ENCODE measurements around the gene FBXO27. TPM values are rescaled to one million over a fixed set of nuclear protein-coding genes. Genes with fewer than 3 reads are reported as not detected.

FBXO27 gene
- total and polyA plus RNA-seq, 2 experiments from 2014 or later: 6.2 to 13.7 TPM

- TF ChIP-seq REST (IDR thresholded peaks at IDR 0.05; ENCODE audit: unreplicated experiment) (no peak), ZNF114 (CRISPR knock-in tag; IDR thresholded peaks at IDR 0.05) (no peak), ETS1 (IDR thresholded peaks at IDR 0.05) (no peak)
These were observed 25.3 kb downstream of the FBXO27 start (continued) for GRCh38 chr19:39007096-39007495.

GRCh38 chr19:39004403-39004802 is 27.9 kb downstream of the FBXO27 start:
- Histone ChIP-seq H3K4me2 (no peak overlapping the region), H3K27ac (ENCODE audit: low read depth) (no peak overlapping the region), H3K36me3 (ENCODE audit: insufficient read depth) (no peaks in the 10 kb centered on the region), H3K79me2 (replicated peaks; ENCODE audit: insufficient read depth) (no peaks in the 10 kb centered on the region), H3K9me2 (ENCODE audit: insufficient read depth) (no peaks in the 10 kb centered on the region), H3K4me3 (no peak overlapping the region), H4K20me1 (replicated peaks; ENCODE audit: insufficient read depth) (no peaks in the 10 kb centered on the region), H3K27me3 (ENCODE audit: insufficient read depth) (no peaks in the 10 kb centered on the region), H3K4me1 (ENCODE audit: insufficient read depth) (no peaks in the 10 kb centered on the region), H2AFZ (no peak overlapping the region), H3F3A (replicated peaks; ENCODE audit: low read depth) (no peaks in the 10 kb centered on the region)
- no peaks in the 10 kb centered on the region for H3K27me3 Mint-ChIP-seq (ENCODE audit: insufficient read depth, low read depth, poor library complexity)
- TF ChIP-seq ZNF114 (CRISPR knock-in tag; IDR thresholded peaks at IDR 0.05) (no peak), EZH2 (IDR thresholded peaks at IDR 0.05; ENCODE audit: low read depth, unreplicated experiment) (no peak), CREB1 (CRISPR knock-in tag; IDR thresholded peaks at IDR 0.05; ENCODE audit: low read depth) (no peak), STAT1 (IDR thresholded peaks at IDR 0.05; ENCODE audit: unreplicated experiment) (no peak), ETS1 (IDR thresholded peaks at IDR 0.05) (no peak), EZH2phosphoT487 (IDR thresholded peaks at IDR 0.05; ENCODE audit: unreplicated experiment) (no peak)
- no peak overlapping the region for H3K4me3 Mint-ChIP-seq
- no peak for ATAC-seq
- no peak for DNase-seq (ENCODE audit: low spot score)
- no peaks in the 10 kb centered on the region for H3K36me3 Mint-ChIP-seq (ENCODE audit: low read depth)
- H3K9me3 Mint-ChIP-seq: no peaks in the 10 kb centered on the region
- no peak overlapping the region for H3K27ac Mint-ChIP-seq
- H3K4me1 Mint-ChIP-seq: peaks cover 2% of the 10 kb centered on the region; the same call in 2 of the 3 replicates

GRCh38 chr19:39003796-39004195 is 28.6 kb downstream of the FBXO27 start:
- no peak overlapping the region for H3K27ac Mint-ChIP-seq
- no peaks in the 10 kb centered on the region for H3K9me3 Mint-ChIP-seq
- no peaks in the 10 kb centered on the region for H3K27me3 Mint-ChIP-seq (ENCODE audit: insufficient read depth, low read depth, poor library complexity)
- Histone ChIP-seq H3K4me2 (no peak overlapping the region), H3K36me3 (ENCODE audit: insufficient read depth) (no peaks in the 10 kb centered on the region), H3K9me2 (ENCODE audit: insufficient read depth) (no peaks in the 10 kb centered on the region), H3K4me1 (ENCODE audit: insufficient read depth) (no peaks in the 10 kb centered on the region), H2AFZ (no peak overlapping the region), H3K27ac (ENCODE audit: low read depth) (no peak overlapping the region), H3K27me3 (ENCODE audit: insufficient read depth) (no peaks in the 10 kb centered on the region), H4K20me1 (replicated peaks; ENCODE audit: insufficient read depth) (no peaks in the 10 kb centered on the region), H3K79me2 (replicated peaks; ENCODE audit: insufficient read depth) (no peaks in the 10 kb centered on the region), H3F3A (replicated peaks; ENCODE audit: low read depth) (no peaks in the 10 kb centered on the region), H3K4me3 (no peak overlapping the region)
- H3K36me3 Mint-ChIP-seq (ENCODE audit: low read depth): no peaks in the 10 kb centered on the region
- DNase-seq (ENCODE audit: low spot score) (no peak), ATAC-seq (no peak)
- H3K4me1 Mint-ChIP-seq: peaks cover 2% of the 10 kb centered on the region; the same call in 2 of the 3 replicates
- no peak overlapping the region for H3K4me3 Mint-ChIP-seq
- TF ChIP-seq EZH2phosphoT487 (IDR thresholded peaks at IDR 0.05; ENCODE audit: unreplicated experiment) (no peak), ZNF114 (CRISPR knock-in tag; IDR thresholded peaks at IDR 0.05) (no peak), ZNF331 (CRISPR knock-in tag; IDR thresholded peaks at IDR 0.05; ENCODE audit: low read depth) (no peak), EZH2 (IDR thresholded peaks at IDR 0.05; ENCODE audit: low read depth, unreplicated experiment) (no peak), ETS1 (IDR thresholded peaks at IDR 0.05) (no peak), NANOG (IDR thresholded peaks at IDR 0.05; ENCODE audit: borderline replicate concordance) (no peak), JUNB (IDR thresholded peaks at IDR 0.05; ENCODE audit: unreplicated experiment) (no peak), POLR2AphosphoS5 (IDR thresholded peaks at IDR 0.05; ENCODE audit: low read depth) (no peak), STAT1 (IDR thresholded peaks at IDR 0.05; ENCODE audit: unreplicated experiment) (no peak), REST (IDR thresholded peaks at IDR 0.05; ENCODE audit: unreplicated experiment) (no peak), CREB1 (CRISPR knock-in tag; IDR thresholded peaks at IDR 0.05; ENCODE audit: low read depth) (no peak)

All from GM23338 (cell line).